ENCODE results near the gene CHP1.

DNA sequence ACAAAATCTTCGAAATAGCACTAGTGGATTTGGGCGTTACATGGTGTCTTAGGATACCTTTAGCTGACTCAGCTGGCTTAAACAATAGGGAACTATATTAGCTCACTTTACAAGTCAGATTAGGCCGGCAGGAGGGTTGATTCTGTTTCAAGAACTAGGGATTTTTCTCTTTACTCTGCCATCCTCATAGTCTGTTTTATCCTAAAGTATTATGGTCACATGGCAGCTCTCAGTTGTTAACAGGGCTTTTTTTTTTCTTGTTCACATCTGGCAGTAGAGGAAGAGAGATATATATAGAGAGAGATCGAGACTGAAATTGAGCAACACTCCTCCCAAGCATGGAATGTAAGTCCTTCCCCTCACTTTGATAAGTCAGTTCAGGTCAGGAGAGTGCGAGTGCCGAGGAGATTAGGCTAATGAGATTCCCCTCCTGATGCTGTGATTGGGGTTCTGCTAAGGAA, 32.9 kb downstream of the CHP1 start:
- TF ChIP-seq EP300 (IDR thresholded peaks at IDR 0.05) (no peak), RFX5 (IDR thresholded peaks at IDR 0.05) (no peak), MYC (IDR thresholded peaks at IDR 0.05; ENCODE audit: borderline replicate concordance, low read length) (no peak), POLR2A (IDR thresholded peaks at IDR 0.05; ENCODE audit: low read length) (no peak), MAFK (IDR thresholded peaks at IDR 0.05; ENCODE audit: partially characterized antibody) (peak; percentile 47), RAD21 (conservative IDR thresholded peaks at IDR 0.05 in 1 of 2, IDR thresholded peaks at IDR 0.05 in 1 of 2) (no peak)
- TF ChIP-seq, protein P1, sequence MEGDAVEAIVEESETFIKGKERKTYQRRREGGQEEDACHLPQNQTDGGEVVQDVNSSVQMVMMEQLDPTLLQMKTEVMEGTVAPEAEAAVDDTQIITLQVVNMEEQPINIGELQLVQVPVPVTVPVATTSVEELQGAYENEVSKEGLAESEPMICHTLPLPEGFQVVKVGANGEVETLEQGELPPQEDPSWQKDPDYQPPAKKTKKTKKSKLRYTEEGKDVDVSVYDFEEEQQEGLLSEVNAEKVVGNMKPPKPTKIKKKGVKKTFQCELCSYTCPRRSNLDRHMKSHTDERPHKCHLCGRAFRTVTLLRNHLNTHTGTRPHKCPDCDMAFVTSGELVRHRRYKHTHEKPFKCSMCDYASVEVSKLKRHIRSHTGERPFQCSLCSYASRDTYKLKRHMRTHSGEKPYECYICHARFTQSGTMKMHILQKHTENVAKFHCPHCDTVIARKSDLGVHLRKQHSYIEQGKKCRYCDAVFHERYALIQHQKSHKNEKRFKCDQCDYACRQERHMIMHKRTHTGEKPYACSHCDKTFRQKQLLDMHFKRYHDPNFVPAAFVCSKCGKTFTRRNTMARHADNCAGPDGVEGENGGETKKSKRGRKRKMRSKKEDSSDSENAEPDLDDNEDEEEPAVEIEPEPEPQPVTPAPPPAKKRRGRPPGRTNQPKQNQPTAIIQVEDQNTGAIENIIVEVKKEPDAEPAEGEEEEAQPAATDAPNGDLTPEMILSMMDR (IDR thresholded peaks at IDR 0.05): no peak
- TF ChIP-seq, protein P2, sequence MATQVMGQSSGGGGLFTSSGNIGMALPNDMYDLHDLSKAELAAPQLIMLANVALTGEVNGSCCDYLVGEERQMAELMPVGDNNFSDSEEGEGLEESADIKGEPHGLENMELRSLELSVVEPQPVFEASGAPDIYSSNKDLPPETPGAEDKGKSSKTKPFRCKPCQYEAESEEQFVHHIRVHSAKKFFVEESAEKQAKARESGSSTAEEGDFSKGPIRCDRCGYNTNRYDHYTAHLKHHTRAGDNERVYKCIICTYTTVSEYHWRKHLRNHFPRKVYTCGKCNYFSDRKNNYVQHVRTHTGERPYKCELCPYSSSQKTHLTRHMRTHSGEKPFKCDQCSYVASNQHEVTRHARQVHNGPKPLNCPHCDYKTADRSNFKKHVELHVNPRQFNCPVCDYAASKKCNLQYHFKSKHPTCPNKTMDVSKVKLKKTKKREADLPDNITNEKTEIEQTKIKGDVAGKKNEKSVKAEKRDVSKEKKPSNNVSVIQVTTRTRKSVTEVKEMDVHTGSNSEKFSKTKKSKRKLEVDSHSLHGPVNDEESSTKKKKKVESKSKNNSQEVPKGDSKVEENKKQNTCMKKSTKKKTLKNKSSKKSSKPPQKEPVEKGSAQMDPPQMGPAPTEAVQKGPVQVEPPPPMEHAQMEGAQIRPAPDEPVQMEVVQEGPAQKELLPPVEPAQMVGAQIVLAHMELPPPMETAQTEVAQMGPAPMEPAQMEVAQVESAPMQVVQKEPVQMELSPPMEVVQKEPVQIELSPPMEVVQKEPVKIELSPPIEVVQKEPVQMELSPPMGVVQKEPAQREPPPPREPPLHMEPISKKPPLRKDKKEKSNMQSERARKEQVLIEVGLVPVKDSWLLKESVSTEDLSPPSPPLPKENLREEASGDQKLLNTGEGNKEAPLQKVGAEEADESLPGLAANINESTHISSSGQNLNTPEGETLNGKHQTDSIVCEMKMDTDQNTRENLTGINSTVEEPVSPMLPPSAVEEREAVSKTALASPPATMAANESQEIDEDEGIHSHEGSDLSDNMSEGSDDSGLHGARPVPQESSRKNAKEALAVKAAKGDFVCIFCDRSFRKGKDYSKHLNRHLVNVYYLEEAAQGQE (IDR thresholded peaks at IDR 0.05): no peak
- TF ChIP-seq, protein P3, sequence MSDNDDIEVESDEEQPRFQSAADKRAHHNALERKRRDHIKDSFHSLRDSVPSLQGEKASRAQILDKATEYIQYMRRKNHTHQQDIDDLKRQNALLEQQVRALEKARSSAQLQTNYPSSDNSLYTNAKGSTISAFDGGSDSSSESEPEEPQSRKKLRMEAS (IDR thresholded peaks at IDR 0.05): no peak
